SH-SY5Y (cell line): Measurements from ENCODE around the gene GJC3.

Experiments used
- GATA2 ChIP-seq: IDR thresholded peaks from 2 replicates; pipeline ENCODE4 v1.6.1; 2011; ENCODE audit warnings: mild to moderate bottlenecking, low read depth, low read length
- GATA3 ChIP-seq: IDR thresholded peaks from 2 replicates; pipeline ENCODE4 v1.6.1; 2011; ENCODE audit warnings: low read depth, mild to moderate bottlenecking, low read length, moderate library complexity

DNA sequence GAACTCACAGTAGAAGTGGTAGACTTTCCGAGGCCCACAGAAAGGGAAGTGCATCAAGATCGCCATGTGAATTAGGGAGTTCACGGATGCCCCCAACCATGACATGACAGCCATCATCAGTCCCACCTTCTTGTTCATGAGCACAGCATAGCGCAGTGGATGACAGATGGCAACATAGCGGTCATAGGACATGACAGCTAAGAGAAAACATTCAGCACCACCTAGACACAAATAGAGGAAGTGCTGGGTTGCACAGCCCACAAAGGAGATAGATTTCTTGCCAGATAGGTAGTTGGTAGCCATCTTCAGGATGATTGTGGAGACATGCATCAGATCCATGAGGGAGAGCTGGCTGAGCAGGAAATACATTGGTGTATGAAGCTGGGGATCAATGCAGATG, 52.9 kb downstream of the GJC3 start:
- TF ChIP-seq GATA3 (no peak), GATA2 (no peak)
